GM12878 (cell line): ENCODE measurements around the gene CCDC32. TPM values are rescaled to one million over a fixed set of nuclear protein-coding genes. Genes with fewer than 3 reads are reported as not detected.

Source experiments
- ATAC-seq: fragments of 200-7000 bp; cut with Tn5 transposase; 3 replicates; pipeline ENCODE4 v1.9.1; 2020; ENCODE audit warnings: mild to moderate bottlenecking, moderate library complexity
- Bru-seq: library from RNA; stranded (reverse); fragments of 400-500 nt; gene quantifications from one replicate; lab custom pipeline; 2021; lab: Mats Ljungman, UMichigan
- BruChase-seq, 2 experiments: library from RNA; stranded (reverse); fragments of 400-500 nt; gene quantifications; one replicate each; lab custom pipeline; 2021; lab: Mats Ljungman, UMichigan
- BruUV-seq: library from RNA; stranded (reverse); fragments of 400-500 nt; replicated peaks from 2 replicates; lab custom pipeline; 2021; lab: Mats Ljungman, UMichigan
- CTCF ChIA-PET: fragments of 300-600 bp; sonication (Branson Sonifier 250); formaldehyde crosslinking; extraction: SDS; loops from one replicate; lab custom pipeline; 2021; ENCODE audit warnings: inconsistent platforms; lab: Yijun Ruan, JAX
- POLR2A ChIA-PET: fragments of 350-600 bp; formaldehyde crosslinking; extraction: SDS; loops from one replicate; lab custom pipeline; 2021; ENCODE audit warnings: inconsistent platforms; lab: Charles Lee
- RAD21 ChIA-PET: fragments of 300-600 bp; sonication (Branson Sonifier 250); formaldehyde crosslinking; loops from one replicate; lab custom pipeline; 2023; ENCODE audit warnings: antibody characterized with exemption; ENCODE audit not compliant: unreplicated experiment; lab: Charles Lee
- SMC1A ChIA-PET: fragments of 300-600 bp; sonication (Branson Sonifier 250); formaldehyde crosslinking; loops from one replicate; lab custom pipeline; 2023; ENCODE audit not compliant: unreplicated experiment, uncharacterized antibody; lab: Charles Lee
- DNase-seq: peaks from one replicate; pipeline ENCODE4 v3.0.0-alpha.2; 2011; ENCODE audit warnings: low read depth, low spot score
- FAIRE-seq: peaks from 3 replicates; lab custom pipeline; 2011; peaks lifted over from hg19 to GRCh38; lab: Jason Lieb, UNC
- H2AFZ ChIP-seq: 2 replicates; pipeline ENCODE4 v1.6.0; 2011; ENCODE audit warnings: low read depth, low read length, control low read depth; ENCODE audit not compliant: control insufficient read depth
- H3K27ac ChIP-seq: 2 replicates; pipeline ENCODE4 v1.5.1; 2011; ENCODE audit warnings: control low read depth; ENCODE audit not compliant: control insufficient read depth, insufficient read depth
- H3K27me3 ChIP-seq, 2 experiments: replicated peaks in 1 of 2; 2 replicates each; pipeline versions ENCODE4 v1.6.0 to v1.6.1; 2011; ENCODE audit warnings: low read length in 1 of 2; ENCODE audit not compliant: control insufficient read depth in 2 of 2, insufficient read depth in 2 of 2
- H3K36me3 ChIP-seq, 2 experiments: 2 replicates each; pipeline ENCODE4 v1.5.1; 2011; ENCODE audit warnings: low read length in 1 of 2; ENCODE audit not compliant: control insufficient read depth in 2 of 2, insufficient read depth in 2 of 2
- H3K4me1 ChIP-seq: 2 replicates; pipeline ENCODE4 v1.6.1; 2011; ENCODE audit warnings: mild to moderate bottlenecking, low read length, moderate library complexity, mixed read lengths; ENCODE audit not compliant: control insufficient read depth, insufficient read depth
- H3K4me2 ChIP-seq: 2 replicates; pipeline ENCODE4 v1.6.0; 2011; ENCODE audit warnings: control low read depth; ENCODE audit not compliant: control insufficient read depth, insufficient read depth
- H3K4me3 ChIP-seq: fragments of 200-600 bp; sonication (generic); 2 replicates; pipeline ENCODE4 v1.5.1; 2016
- H3K79me2 ChIP-seq: 2 replicates; pipeline ENCODE4 v1.6.0; 2011; ENCODE audit warnings: low read length; ENCODE audit not compliant: control insufficient read depth, insufficient read depth
- H3K9ac ChIP-seq: 2 replicates; pipeline ENCODE4 v1.8.0; 2011; ENCODE audit warnings: low read length, control low read depth, mixed read lengths; ENCODE audit not compliant: control insufficient read depth, insufficient read depth
- H3K9me3 ChIP-seq: replicated peaks from 3 replicates; pipeline ENCODE4 v1.5.1; 2011; ENCODE audit warnings: mild to moderate bottlenecking, low read length; ENCODE audit not compliant: control insufficient read depth, insufficient read depth
- H4K20me1 ChIP-seq: 2 replicates; pipeline ENCODE4 v1.6.0; 2011; ENCODE audit not compliant: control insufficient read depth, insufficient read depth
- LARP7 ChIP-seq: fragments of 450-650 bp; IDR thresholded peaks from 2 replicates; pipeline ENCODE4 v1.6.1; 2017; ENCODE audit warnings: mild to moderate bottlenecking
- MAX ChIP-seq: IDR thresholded peaks from 2 replicates; pipeline ENCODE4 v1.6.1; 2012; ENCODE audit warnings: low read depth, low read length, improper control_type of control experiment
- MEF2B ChIP-seq: fragments of 450-650 bp; IDR thresholded peaks from 2 replicates; pipeline ENCODE4 v1.6.1; 2018; ENCODE audit warnings: mild to moderate bottlenecking, moderate library complexity; ENCODE audit not compliant: partially characterized antibody, poor library complexity, severe bottlenecking
- NFYB ChIP-seq: IDR thresholded peaks from 2 replicates; pipeline ENCODE4 v1.6.1; 2011; ENCODE audit warnings: low read depth, mild to moderate bottlenecking, low read length, improper control_type of control experiment, moderate library complexity; ENCODE audit not compliant: insufficient read depth
- NKRF ChIP-seq: fragments of 450-650 bp; conservative IDR thresholded peaks from 2 replicates; pipeline ENCODE4 v1.6.1; 2017; ENCODE audit warnings: mild to moderate bottlenecking, moderate library complexity
- PML ChIP-seq: IDR thresholded peaks from 2 replicates; pipeline ENCODE4 v1.6.1; 2012; ENCODE audit warnings: low read length, inconsistent platforms
- RFX5 ChIP-seq: IDR thresholded peaks from 2 replicates; pipeline ENCODE4 v1.6.1; 2011; ENCODE audit warnings: low read depth, low read length, improper control_type of control experiment
- SMAD5 ChIP-seq: IDR thresholded peaks from 2 replicates; pipeline ENCODE4 v1.6.1; 2016; ENCODE audit warnings: antibody characterized with exemption, low read depth
- SMARCA5 ChIP-seq: fragments of 450-650 bp; IDR thresholded peaks from 2 replicates; pipeline ENCODE4 v1.6.1; 2017; ENCODE audit warnings: mild to moderate bottlenecking
- TBL1XR1 ChIP-seq: IDR thresholded peaks from 2 replicates; pipeline ENCODE4 v1.6.1; 2012; ENCODE audit warnings: low read depth, low read length, improper control_type of control experiment
- ZBTB4 ChIP-seq: fragments of 450-650 bp; formaldehyde crosslinking; IDR thresholded peaks from 2 replicates; pipeline ENCODE4 v1.4.0; 2022; ENCODE audit warnings: mild to moderate bottlenecking, moderate library complexity
- WGBS: methylation state at CpG from one replicate; pipeline ENCODE4 v1.1.6; 2016; ENCODE audit warnings: low lambda C conversion rate; ENCODE audit not compliant: insufficient replicate concordance, insufficient coverage; ENCODE audit errors: missing lambda C conversion rate; 5-methylcytosine and 5-hydroxymethylcytosine counted together
- in situ Hi-C: fragments of 300-500 bp; cut with MboI; formaldehyde crosslinking; loops from 9 replicates; pipeline ENCODE4 v1.14.3; 2018; ENCODE audit warnings: mixed read lengths
- intact Hi-C: fragments of 100-400 bp; cut with micrococcal nuclease; formaldehyde crosslinking; loops from one replicate; pipeline ENCODE4 v1.14.2; 2022; ENCODE audit not compliant: unreplicated experiment
- long read RNA-seq, 2 experiments: library from polyadenylated mRNA; unstranded; transcript quantifications; one replicate each; pipeline ENCODE4 v2.0.0, GENCODE V29; 2019 to 2020
- polyA minus RNA-seq, 3 experiments: library from RNA; depleted of rRNA, polyadenylated mRNA; stranded (reverse); fragments of >200 nt; gene quantifications; 2 replicates each; pipeline ENCODE4 v1.2.3, GENCODE V29; 2011
- polyA plus RNA-seq, 11 experiments: library from polyadenylated mRNA; depleted of rRNA in 4 of 11; unstranded in 6 of 11; stranded (reverse) in 5 of 11; fragments of >200 nt; fragmentation: Nextera tagmentation in 4 of 11; fragmentation: Illumina TruSeq in 1 of 11; extraction: Ambion mirVana in 4 of 11; extraction: Trizol in 1 of 11; gene quantifications; 1 replicate in 1 of 11; 2 replicates in 10 of 11; pipeline versions ENCODE4 v1.2.1 to v1.2.3, GENCODE V29; 2011 to 2016; ENCODE audit warnings: inconsistent platforms in 2 of 11, missing spikeins in 2 of 11, low read depth in 1 of 11
- total RNA-seq, 4 experiments: library from RNA; depleted of rRNA in 3 of 4; stranded (reverse); fragments of >200 nt in 3 of 4; fragmentation: Illumina TruSeq in 1 of 4; extraction: Trizol in 1 of 4; gene quantifications; 2 replicates each; pipeline versions ENCODE4 v1.2.1 to v1.2.3, GENCODE V29; 2013 to 2021

The CCDC32 gene
- 50.4 and 56.8 TPM in 2 replicates for total RNA-seq (2013; cell fraction: nucleolus; rRNA removed)
- total RNA-seq (2014; rRNA removed), result 30.2 and 47.0 TPM in 2 replicates
- total RNA-seq (2014; rRNA removed; fragmentation: Illumina TruSeq; extraction: Trizol), result 34.0 and 34.3 TPM in 2 replicates
- 36.0 and 38.6 TPM in 2 replicates for total RNA-seq (2021)
- 33.6 TPM for polyA plus RNA-seq (2011; ENCODE audit: low read depth)
- polyA plus RNA-seq (2011; rRNA removed), result 66.2 and 72.9 TPM in 2 replicates
- 72.1 and 86.0 TPM in 2 replicates for polyA plus RNA-seq (2011; cell fraction: cytosol; rRNA removed)
- 25.4 and 45.2 TPM in 2 replicates for polyA plus RNA-seq (2011; cell fraction: nucleus; rRNA removed)
- 41.2 and 41.4 TPM in 2 replicates for polyA plus RNA-seq (2012)
- polyA plus RNA-seq (2014; fragmentation: Illumina TruSeq; extraction: Trizol), result 34.3 and 48.3 TPM in 2 replicates
- 10 to 100 TPM; 67.0 to 74.3 TPM for polyA plus RNA-seq (2014; fragmentation: Nextera tagmentation; extraction: Ambion mirVana)
- 31.0 and 33.2 TPM in 2 replicates for polyA plus RNA-seq (2014; rRNA removed)
- 10 to 100 TPM; 57.1 to 61.0 TPM for polyA plus RNA-seq (2016; fragmentation: Nextera tagmentation; extraction: Ambion mirVana)
- polyA minus RNA-seq (2011; rRNA and poly(A)+ RNA removed), result 52.4 and 74.0 TPM in 2 replicates
- 4.5 and 9.5 TPM in 2 replicates for polyA minus RNA-seq (2011; cell fraction: cytosol; rRNA and poly(A)+ RNA removed)
- 13.8 and 24.0 TPM in 2 replicates for polyA minus RNA-seq (2011; cell fraction: nucleus; rRNA and poly(A)+ RNA removed)
- Bru-seq, nascent RNA, result percentile 87 among the genes with signal in this experiment
- percentile 91 among the genes with signal in this experiment for BruChase-seq, experiment 1, labeled RNA remaining after a 6-hour chase
- BruChase-seq, experiment 2, labeled RNA remaining after a 2-hour chase, result percentile 91 among the genes with signal in this experiment
- long read RNA-seq, experiment 1, transcript CCDC32-202 (4 exons, 1,519 nt), result major isoform, 27 of 31 reads
- long read RNA-seq, experiment 1, partial matches to known transcripts, result 3 of 31 reads
- long read RNA-seq, experiment 1, other reads (novel, unspliced or antisense), result 1 of 31 reads
- long read RNA-seq, experiment 2, transcript CCDC32-205 (3 exons, 1,075 nt), result minor isoform, 8 of 308 reads
- long read RNA-seq, experiment 2, transcript CCDC32-202 (4 exons, 1,519 nt), result major isoform, 253 of 308 reads
- long read RNA-seq, experiment 2, partial matches to known transcripts, result 18 of 308 reads
- long read RNA-seq, experiment 2, other reads (novel, unspliced or antisense), result 25 of 308 reads

GRCh38 chr15:40564591-40565332 lies at the start of gene CCDC32:
Gene CCDC32, minus strand, starts transcription at chr15:40565042. Its CDS starts 2,027 bp downstream, at chr15:40563015.
- under 1% methylated on average over 40 of the region's 40 CpGs for WGBS
- ATAC-seq, result peak; percentile 96
- intact Hi-C loops, result loop anchor here (2.0 to 5.0 kb wide), 2 partner anchors 14 to 42 kb away; no protein-coding TSS in a partner anchor
- no peak for TF ChIP-seq ZBTB4 (CRISPR knock-in tag)
- TF ChIP-seq SMAD5, result peak; percentile 82; the same call in 1 of the 2 replicates
- TF ChIP-seq RFX5, result peak; percentile 85
- TF ChIP-seq NFYB, result peak; percentile 81
- peak; percentile 65; the same call in 1 of the 2 replicates for TF ChIP-seq NKRF
- no peak for TF ChIP-seq MEF2B
- peak; percentile 66; the same call in 1 of the 2 replicates for TF ChIP-seq SMARCA5
- TF ChIP-seq MAX, result peak; percentile 97
- peak; percentile 25; the same call in 1 of the 2 replicates for TF ChIP-seq LARP7
- TF ChIP-seq PML, result peak; percentile 81
- peak; percentile 33; the same call in 1 of the 2 replicates for TF ChIP-seq TBL1XR1

More at GRCh38 chr15:40564591-40565332, at the start of gene CCDC32:
- FAIRE-seq (peak; percentile 98), DNase-seq (peak; percentile 97)
- peak within 1 kb of the TSS; percentile 82 for H3K4me3 ChIP-seq
- H2AFZ ChIP-seq, result peak within 1 kb of the TSS; percentile 89
- peaks cover 8% of the 10 kb centered on the region for H3K4me1 ChIP-seq
- no peaks in the 10 kb centered on the region for H3K27me3 ChIP-seq
- peak within 1 kb of the TSS; percentile 46 for H3K4me2 ChIP-seq
- peak within 1 kb of the TSS; percentile 99 for H3K9ac ChIP-seq
- peaks cover 0 to 10% of the 10 kb centered on the region in 2 experiments; a peak in 1 of 4 replicates for H3K36me3 ChIP-seq
- H4K20me1 ChIP-seq, result no peaks in the 10 kb centered on the region
- TSS peak; percentile 86 for BruUV-seq
- in situ Hi-C loops, result no loop called here
- ChIA-PET POLR2A (interaction anchor here (0.5 to 2.7 kb wide), 22 partner anchors 11 to 403 kb away, joined by 3 to 47 read pairs (median 4); partner anchors contain the start of genes DNAJC17, RAD51, VPS18 and ZFYVE19), SMC1A (interaction anchor here (0.7 to 4.2 kb wide), 17 partner anchors 8 to 200 kb away, joined by 3 to 60 read pairs (median 3); no protein-coding TSS in a partner anchor), CTCF (interaction anchor here (0.7 to 4.4 kb wide), 9 partner anchors 12 to 112 kb away, joined by 3 to 56 read pairs (median 6); no protein-coding TSS in a partner anchor), RAD21 (interaction anchor here (0.6 to 2.7 kb wide), 18 partner anchors 11 to 336 kb away, joined by 3 to 39 read pairs (median 5); partner anchors contain the start of genes BAHD1, RAD51 and SPINT1)
- peaks cover 46% of the 10 kb centered on the region for H3K79me2 ChIP-seq
- no peaks in the 10 kb centered on the region; the same call in 2 of the 3 replicates for H3K9me3 ChIP-seq
- H3K27ac ChIP-seq, result peak within 1 kb of the TSS; percentile 97
